SK-N-DZ (cell line): ENCODE measurements around the gene TMEM120B.
"Not testable (repeated sequence)": the region's sequence is repeated elsewhere in the genome, so short reads cannot be mapped to it uniquely, and the experiment has no call there.

Source experiments
- DNase-seq: peaks from one replicate; pipeline ENCODE4 v3.0.0-alpha.2; 2015; ENCODE audit warnings: low spot score

TMEM120B gene

DNA sequence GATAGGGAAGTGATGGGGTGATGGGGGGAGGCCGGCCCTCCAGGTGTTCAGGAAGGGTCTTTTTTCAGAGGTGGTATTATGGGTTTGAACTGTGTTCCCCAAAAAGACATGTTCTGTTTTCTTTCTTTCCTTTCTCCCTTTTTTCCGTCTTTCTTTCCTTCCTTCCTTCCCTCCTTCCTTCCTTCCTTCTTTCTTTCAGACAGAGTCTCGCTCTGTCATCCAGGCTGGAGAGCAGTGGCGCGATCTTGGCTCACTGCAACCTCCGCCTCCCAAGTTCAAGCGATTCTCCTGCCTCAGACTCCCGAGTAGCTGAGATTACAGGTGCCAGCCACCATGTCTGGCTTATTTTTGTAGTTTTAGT lies 3.5 kb upstream of the TMEM120B start:
- DNase-seq: not testable (repeated sequence)

DNA sequence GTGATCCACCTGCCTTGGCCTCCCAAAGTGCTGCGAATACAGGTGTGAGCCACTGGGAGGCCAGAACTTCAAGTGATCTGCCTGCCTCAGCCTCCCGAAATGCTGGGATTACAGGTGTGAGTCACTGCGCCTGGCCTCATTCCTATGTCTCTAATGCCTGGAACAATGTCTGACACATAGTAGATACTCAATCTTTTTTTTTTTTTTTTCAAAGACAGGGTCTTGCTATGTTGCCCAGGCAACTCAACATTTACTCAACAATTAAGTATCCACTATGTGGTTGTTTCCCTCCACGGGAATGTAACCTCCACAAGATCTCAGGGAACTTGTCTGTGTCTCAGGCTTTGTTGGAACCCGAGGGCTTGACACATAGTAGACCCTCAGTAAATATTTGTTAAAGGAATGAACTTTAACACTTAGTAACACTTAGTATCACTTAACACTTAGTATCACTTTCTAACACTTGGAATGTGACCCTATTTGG lies 3.0 kb upstream of the TMEM120B start:
- DNase-seq: no peak

DNA sequence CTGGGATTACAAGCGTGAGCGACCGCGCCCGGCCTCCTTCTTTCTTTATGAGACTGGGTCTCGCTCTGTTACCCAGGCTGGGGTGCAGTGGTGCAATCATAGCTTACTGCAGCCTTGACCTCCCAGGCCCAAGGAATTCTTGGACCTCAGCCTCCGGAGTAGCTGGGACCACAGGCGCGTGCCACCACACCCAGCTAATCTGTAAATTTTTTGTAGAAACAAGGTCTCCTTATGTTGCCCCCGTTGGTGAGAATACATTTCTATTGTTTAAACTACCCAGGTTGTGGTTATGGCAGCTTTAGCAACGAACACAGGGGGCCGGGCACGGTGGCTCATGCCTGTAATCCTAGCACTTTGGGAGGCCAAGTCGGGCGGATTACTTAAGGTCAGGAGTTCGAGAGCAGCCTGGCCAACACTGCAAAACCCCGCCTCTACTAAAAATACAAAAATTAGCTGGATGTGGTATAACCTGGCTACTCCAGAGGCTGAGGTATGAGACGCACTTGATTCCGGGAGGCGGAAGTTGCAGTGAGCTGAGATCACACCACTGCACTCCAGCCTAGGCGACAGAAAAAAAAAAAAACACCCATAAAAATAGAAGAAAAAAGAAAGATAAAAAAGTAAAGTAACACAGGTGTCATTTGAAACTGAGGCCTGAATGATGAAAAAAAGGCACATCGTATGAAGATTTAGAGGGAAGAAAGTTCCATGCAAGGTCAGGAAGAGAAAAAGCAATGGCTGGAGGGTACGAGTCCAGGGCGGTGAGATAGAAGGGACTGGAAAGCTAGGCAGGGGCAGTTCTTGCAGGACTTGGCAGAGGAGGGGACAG lies 977 bp upstream of the TMEM120B start:
- DNase-seq: no peak

DNA sequence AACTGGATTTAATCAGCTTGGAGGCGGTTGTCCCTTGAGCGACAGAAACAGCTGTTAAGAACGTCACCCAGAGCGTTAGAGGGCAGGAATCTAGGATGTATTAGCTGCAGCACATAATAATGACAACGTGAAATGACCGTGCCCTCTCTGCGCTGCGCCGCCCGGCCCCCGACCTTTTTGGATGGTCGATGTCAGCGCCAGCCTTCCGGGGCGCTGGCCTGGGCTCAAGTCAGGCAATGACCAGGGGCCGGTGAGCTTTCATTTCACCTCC lies 427 bp upstream of the TMEM120B start:
- peak; percentile 56 for DNase-seq

DNA sequence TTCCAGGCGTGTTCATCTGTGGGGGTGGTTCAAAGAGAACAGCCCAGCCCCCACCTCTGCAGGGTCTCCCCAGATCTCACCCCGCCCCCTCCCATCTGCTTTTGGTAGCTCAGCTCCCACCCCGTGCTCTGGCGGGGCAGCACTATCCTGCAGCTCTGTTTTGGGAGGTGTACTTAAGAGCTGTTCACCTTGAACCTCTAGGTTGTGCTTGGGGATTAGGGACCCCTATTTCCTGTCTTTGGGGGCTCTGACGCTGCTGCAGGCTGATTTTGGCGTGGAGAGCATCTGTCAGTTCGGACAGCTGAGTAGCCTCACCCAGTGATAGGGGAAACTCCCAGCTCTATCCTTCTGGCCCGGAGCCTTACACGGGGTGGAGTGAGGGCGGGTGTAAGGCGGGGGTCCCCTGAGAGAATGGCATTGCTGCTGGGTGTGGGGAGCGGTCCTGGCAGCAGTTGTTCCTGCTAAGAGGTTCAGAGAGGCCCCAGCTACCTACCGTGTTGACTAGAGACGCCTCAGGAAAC lies 765 bp downstream of the TMEM120B start:
- DNase-seq: no peak

DNA sequence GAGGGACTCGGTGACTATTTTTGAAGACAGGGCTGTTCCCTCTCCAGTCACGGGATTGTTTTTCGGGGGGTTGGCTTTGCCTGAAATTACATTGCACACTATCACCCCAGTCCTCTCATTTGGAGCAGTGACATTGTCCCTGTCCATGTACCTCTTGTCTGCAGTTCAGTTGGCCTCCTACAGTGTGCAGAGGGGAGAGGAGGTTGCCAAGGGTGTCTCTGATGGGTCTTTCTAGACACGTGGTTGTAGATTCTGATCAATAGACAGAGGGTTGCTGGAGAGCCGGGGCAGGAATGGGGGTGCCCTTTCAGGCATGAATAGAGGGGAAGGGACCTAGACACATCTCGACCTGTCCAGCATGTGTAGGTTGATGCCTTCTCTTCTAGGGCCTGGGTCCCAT lies 1.2 kb downstream of the TMEM120B start:
- DNase-seq: no peak

DNA sequence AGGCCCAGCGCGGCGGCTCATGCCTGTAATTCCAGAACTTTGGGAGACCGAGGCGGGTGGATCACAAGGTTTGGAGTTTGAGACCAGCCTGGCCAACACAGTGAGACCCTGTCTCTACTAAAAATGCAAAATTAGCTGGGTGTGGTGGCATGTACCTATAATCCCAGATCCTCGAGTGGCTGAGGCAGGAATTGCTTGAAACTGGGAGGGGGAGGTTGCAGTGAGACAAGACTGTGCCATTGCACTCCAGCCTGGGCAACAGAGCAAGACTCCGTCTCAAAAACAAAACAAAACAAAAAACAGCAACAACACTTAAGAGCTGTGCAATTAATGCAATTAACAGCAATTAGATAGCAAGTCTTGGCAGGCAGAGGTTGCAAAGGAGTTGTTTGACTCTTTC lies 2.5 kb downstream of the TMEM120B start:
- not testable (repeated sequence) for DNase-seq

DNA sequence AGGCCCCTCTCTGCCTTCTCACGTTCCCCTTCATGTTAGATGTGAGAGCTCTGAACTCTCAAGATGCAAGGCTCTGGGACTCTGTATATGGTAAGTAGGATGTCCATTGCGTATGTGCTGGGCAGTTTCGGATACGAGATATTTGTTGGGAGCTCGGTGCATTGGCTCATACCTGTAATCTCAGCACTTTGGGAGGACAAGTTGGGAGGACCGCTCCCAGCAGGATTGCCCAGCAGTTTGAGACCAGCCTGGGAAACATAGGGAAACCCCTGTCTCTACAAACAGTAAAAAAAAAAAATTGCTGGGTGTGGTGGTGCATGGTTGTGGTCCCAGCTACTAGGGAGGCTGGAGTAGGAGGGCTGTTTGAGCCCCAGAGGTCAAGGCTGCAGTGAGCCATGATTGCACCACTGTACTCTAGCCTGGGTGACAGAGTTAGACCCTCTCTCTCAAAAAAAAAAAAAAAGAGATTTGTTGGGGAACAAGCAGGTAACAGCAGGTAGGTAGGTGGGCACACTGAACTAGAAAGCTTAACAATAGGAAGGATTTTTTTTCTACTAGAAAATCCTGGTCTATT lies 3.4 kb downstream of the TMEM120B start:
- no peak for DNase-seq

DNA sequence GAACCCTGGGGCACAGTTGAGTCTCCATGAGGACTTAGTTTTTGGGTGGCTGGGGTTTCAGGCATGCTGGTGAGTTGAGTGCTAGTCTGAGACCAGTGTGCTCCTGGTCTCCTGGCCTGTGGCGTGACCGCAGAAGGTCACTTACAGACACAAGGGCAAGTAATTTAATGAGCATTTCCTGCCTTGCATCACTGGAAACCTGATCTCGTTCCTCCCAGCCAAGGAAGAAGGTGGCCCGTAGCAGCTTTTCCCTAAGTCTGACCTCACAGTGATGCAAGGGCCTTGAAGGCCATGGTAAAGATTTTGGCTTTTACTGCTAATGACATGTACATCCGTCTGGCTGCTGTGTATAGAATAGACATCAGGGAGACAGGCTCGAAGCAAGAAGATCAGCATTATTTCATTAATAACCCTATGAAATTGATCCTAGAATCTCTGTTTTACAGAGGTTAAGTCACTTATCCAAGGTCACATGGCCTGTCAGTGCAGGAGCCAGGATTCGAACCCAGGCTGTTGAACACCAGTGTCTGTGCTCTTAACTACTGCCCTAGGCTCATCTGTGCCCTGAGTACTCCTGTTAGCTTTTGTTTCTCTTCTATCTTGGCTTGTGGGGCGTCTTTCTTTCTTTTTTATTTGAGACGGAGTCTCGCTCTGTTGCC lies 4.6 kb downstream of the TMEM120B start:
- peak; percentile 60 for DNase-seq

DNA sequence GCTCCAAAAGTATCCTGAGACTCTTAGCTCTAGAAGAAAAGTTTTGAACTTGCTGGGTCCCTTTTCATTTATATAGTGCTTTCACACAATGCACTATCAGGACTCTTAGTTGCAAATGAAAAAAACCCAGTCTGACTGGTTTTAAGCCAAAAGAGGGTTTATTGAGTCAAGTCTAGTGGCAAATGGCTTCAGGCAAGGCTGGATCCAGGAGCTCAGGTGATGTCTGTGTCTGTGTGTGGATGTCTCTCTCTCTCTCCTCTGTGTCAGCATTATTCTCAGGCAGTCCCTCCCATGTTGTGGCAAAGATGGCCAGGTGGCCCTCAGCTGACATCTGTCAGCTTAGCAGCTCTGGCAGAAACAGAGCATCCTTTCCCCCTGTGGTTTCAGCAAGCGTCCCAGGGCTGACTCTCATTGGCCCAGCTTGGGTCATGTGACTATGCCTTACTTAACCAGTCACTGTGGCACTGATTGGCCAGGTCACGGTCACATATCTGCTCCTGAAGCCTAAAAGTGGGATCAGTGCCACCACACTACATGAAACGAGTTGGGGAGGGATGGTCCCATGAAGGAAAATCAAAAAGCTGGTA lies 6.2 kb downstream of the TMEM120B start:
- peak; percentile 73 for DNase-seq

DNA sequence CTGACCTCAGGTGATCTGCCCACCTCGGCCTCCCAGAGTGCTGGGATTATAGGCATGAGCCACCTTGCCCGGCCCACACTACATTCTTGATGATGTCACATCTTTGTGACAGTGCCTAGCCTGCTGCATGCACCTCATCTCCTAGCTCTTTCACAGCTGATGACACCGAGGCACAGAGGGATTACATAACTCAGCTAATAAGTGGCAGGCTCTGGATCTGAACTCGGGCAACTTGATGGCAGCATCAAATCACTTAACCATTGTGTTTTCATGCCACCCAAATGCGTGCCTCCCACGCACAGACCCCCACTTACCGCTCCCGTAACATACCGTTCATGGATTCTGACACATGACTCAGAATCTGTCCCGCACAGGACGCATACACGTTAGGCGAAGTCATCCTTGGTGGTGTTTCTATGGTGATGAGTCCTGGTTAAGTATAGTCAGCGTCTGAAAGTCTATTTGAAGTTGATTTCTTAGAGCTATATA lies 7.4 kb downstream of the TMEM120B start:
- no peak for DNase-seq

DNA sequence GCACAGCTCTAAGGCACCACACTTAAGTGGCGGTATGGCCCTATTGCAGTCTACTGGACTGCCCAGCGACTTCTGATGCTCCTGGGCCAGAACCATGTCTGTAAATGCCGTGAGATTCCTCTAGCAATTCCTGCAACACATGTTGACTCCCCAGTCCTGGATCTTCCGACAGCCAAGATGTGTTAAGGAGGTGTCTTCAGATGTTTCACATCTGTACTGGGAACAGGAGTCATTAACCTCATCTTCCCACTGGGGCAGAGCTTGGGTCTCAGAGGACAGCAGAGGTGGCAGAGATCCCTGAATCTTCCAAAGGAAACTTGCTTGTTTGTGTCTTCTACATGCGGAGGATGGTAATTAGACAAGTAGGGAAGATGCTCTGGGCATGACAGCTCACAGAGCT lies 8.2 kb downstream of the TMEM120B start:
- DNase-seq: no peak

DNA sequence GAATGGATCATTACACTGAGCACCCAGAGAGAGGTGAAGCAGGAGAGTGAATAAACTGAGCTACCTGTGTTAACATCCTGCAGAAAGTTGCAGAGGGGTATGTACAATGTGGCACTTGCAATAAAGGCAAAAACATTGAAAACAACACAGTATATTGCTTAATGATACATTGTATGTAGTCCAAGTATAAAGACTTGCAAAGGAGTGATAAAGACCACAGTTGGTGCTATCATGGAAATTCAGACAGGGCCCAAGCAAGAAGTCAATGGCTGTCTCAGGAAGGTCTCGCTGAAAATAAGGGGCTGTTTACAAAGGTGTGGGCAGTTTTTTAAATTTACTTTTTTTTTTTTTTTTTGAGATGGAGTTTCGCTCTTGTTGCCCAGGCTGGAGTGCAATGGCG lies 10.0 kb downstream of the TMEM120B start:
- no peak for DNase-seq

DNA sequence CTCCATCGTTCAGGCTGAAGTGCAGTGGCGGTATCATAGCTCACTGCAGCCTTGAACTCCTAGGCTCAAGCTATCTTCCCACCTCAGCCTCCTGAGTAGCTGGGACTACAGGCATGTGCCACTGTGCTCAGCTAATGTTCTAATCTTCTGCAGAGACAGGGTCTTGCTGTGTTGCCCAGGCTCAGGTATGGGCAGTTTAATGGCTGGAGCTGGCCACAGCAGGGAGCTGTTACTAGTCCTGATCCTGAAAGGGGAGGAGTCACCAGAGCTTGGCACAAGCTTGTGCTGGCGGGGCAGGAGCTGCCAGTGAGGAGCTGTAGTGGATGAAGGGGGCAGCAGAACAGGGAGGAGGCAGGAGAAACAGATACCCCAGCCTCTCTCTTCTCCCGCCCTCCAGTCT lies 10.6 kb downstream of the TMEM120B start:
- DNase-seq: no peak

DNA sequence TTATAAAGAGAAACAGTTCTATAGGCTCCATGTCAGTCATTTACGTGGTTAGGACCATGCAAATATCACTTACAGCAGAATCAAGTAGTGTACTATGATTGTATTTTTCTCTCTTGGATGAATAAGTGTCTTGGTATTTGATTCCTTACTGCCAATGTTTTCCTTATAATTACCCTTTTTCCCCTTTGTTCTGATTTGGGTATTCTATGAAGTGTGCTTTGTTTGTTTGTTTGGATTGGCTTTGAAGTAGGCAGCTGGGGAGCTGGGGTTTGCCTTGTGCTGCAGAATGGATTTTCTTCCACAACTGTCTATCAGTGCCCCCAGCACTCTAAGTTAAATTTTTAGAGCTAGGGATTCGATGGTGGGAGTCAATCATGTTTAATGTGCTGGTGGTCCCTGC lies 12.4 kb downstream of the TMEM120B start:
- DNase-seq: no peak

DNA sequence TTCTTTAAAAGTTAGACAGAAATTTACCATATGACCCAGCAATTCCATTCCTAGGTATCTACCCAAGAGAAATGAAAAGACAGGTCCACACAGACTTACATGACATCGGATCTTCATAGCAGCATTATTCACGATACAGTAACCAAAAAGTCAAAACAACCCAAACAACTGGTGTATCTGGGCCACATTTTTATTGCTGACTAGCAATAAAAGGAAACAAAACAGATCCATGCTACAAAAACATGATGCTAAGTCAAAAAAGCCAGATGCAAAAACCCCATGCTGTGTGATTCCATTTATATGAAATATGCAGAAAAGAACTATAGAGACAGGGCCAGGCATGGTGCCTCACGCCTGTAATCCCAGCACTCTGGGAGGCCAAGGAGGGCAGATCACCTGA lies 12.9 kb downstream of the TMEM120B start:
- no peak for DNase-seq

DNA sequence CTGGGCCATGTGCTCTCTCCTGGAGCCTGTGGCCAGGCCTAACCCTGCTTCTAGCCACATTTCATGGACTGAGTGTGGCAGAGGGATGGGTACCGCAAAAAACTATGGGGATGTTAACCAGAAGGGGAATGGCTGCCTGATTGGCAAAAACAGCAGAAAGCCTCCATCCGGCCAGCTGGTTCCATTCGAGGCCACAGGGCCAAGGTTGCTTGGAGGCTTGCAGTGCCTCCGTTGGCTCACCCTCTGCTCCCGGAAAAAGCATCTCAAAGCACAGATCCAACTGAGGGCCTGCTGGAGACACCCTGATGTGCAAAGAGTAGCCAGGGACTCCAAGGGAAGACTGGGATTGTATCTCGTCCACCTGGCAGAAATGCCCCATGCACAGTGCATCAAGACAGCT lies 16.5 kb downstream of the TMEM120B start:
- no peak for DNase-seq

DNA sequence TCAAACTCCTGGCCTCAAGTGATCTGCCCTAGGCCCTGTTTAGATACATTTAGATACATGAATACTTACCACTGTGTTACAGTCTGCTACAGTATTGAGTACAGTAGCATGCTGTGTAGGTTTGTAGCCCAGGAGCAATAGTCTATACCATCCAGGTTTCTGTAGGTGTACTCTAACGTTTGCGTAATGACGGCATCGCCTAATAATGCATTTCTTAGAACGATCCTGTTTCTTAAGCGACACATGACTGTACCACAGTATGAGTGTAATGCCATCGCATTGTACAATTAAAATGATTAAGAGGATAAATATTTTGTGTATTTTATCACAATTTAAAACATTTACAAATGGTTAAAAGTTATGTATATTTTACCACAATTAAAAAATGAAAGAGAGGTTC lies 18.9 kb downstream of the TMEM120B start:
- DNase-seq: no peak

DNA sequence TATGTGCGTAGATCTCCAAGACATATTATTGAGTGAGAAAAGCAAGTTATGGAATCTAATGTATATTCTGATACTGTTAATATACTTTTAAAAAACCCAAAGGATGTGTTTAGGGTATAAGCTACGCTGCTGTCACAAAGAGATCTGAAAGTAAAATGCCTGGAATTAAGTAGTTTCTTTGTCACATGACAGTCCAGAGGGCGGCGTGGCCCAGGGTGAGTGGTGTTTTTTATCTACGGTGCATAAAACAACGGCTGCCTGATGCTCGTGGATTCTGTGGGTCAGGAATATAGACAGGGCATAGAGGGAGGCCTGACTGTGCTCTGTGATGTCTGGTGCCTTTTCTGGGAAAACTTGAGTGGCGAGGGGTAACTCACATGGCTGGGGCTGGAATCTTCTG lies 21.3 kb downstream of the TMEM120B start:
- DNase-seq: no peak

DNA sequence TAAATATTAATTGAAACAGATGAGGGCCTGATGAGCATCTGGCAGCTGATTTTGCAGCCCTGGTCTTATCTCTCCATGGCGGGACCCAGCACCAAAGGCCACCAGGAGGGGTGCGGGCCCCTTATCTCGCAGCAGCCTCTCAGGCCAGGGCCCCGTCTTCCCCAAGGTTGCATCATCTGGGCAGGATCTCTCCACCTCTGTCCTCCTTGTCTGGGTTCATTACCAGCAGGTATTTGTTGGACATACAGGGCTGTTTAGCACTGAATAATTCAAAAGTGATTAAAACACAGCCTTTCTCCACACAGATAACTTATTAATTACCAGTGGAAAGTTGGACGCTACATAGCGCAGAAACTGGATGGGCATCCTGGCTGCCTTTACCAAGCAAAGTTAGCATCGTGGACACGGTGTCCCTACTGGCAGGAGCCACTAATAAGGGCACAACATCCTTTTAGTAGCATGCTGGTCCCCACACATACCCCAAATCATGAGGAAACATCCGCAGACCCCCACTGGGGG lies 25.8 kb downstream of the TMEM120B start:
- DNase-seq: no peak

DNA sequence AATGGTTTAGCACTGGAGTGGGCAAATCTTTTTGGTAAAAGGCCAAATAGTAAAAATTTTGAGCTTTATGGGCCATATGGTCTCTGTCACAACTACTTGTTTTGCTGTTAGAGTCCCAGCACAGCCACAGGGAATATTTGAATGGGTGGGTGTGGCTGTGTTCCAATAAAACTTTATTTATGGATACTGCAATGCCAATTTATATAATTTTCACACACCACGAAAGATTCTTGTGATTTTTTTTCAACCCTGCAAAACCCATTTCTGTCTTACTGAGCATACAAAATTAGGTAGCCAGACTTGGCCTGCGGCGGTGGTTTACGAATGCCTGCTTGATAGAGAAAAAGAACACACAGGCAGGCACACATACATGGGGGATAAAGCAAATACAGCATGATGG lies 28.3 kb downstream of the TMEM120B start:
- no peak for DNase-seq

DNA sequence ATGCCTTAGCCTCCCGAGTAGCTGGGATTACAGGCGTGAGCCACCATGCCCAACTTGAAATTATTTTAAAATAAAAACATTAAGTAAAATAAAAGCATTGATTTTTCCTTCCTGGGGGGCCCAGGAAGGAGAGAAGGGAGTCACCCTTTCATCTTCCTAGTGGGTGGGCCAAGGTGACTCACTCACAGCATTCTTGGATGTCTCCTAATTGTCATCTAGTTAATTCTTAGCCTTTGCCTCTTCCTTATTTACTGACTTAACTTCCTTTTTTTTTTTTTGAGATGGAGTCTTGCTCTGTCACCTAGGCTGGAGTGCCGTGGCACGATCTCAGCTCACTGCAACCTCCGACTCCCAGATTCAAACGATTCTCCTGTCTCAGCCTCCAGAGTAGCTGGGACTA lies 29.2 kb downstream of the TMEM120B start:
- no peak for DNase-seq
